Measurements from ENCODE around the gene NDC80.

GRCh38 chr18:2642771-2643170, 71.4 kb downstream of the NDC80 start:
- no peak for TF ChIP-seq CTCF (IDR thresholded peaks at IDR 0.05)
- TF ChIP-seq POLR2A (IDR thresholded peaks at IDR 0.05) = no peak

Data from right lobe of liver (tissue), 4 donors.